GM13976 (cell line): ENCODE results near the gene OGA.
"Not testable (repeated sequence)": the region's sequence is repeated elsewhere in the genome, so short reads cannot be mapped to it uniquely, and the experiment has no call there.

Experiments
- DNase-seq: peaks from one replicate; pipeline ENCODE4 v3.0.0; 2012; ENCODE audit warnings: low spot score
- in situ Hi-C: fragments of 300-500 bp; cut with MboI; formaldehyde crosslinking; loops from one replicate; pipeline ENCODE4 v1.12.0; 2022; ENCODE audit warnings: low sequenced_read_pairs, mixed read lengths, inconsistent platforms; ENCODE audit not compliant: unreplicated experiment
- TF ChIP-seq, protein P1 (sequence below): IDR thresholded peaks from 2 replicates; pipeline ENCODE4 v1.5.1; 2012; ENCODE audit warnings: borderline replicate concordance, mild to moderate bottlenecking; ENCODE audit not compliant: insufficient read depth; ENCODE audit errors: extremely low read depth, missing control alignments, control extremely low read depth

The OGA gene

DNA sequence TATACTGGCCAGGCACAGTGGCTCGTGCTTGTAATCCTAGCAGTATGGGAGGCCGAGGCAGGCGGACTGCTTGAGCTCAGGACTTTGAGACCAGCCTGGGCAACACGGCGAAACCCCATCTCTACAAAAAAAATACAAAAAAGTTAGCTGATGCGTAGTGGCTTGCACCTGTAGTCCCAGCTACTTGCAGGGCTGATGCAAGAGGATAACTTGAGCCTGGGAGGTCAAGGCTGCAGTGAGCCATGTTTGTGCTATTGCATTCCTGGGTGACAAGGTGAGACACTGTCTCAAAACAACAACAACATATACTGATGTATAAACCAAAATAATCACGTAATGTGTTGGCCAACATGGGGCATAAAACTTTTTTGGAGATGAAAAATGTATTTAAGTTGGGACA, 28.6 kb downstream of the OGA start:
- in situ Hi-C loops = no loop called here
- DNase-seq = no peak
- TF ChIP-seq, protein P1, sequence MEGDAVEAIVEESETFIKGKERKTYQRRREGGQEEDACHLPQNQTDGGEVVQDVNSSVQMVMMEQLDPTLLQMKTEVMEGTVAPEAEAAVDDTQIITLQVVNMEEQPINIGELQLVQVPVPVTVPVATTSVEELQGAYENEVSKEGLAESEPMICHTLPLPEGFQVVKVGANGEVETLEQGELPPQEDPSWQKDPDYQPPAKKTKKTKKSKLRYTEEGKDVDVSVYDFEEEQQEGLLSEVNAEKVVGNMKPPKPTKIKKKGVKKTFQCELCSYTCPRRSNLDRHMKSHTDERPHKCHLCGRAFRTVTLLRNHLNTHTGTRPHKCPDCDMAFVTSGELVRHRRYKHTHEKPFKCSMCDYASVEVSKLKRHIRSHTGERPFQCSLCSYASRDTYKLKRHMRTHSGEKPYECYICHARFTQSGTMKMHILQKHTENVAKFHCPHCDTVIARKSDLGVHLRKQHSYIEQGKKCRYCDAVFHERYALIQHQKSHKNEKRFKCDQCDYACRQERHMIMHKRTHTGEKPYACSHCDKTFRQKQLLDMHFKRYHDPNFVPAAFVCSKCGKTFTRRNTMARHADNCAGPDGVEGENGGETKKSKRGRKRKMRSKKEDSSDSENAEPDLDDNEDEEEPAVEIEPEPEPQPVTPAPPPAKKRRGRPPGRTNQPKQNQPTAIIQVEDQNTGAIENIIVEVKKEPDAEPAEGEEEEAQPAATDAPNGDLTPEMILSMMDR = no peak

DNA sequence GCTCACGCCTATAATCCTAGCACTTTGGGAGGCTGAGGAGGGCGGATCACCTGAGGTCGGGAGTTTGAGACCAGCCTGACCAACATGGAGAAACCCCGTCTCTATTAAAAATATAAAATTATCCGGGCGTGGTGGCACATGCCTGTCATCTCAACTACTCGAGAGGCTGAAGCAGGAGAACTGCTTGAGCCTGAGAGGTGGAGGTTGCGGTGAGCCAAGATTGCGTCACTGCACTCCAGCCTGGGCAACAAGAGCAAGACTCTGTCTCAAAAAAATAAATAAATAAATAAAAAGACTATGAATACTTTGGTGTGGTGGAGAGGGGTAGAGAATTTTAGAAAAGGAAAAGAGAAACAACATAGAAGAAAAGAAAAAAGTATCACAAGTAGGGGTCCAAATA, 29.0 kb downstream of the OGA start:
- DNase-seq, in situ Hi-C loops: not testable (repeated sequence)

DNA sequence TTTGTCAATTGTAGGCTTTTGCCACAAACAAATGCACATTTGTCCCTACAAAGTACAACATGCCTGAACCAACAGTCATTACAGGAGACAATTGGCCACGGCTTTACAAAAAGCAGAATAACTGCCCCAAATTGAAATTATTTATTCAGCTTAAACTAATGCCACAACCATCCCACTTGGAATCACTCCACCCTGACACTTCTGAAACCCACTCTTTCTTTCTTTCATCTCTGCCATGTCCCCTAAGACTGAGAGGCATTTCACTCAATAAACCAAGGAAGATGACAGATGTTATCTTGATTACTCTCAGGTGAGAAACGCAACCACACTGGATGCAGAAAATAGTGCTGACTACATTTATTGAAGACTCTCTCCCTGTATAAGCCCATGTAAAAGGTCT, 32.4 kb downstream of the OGA start:
- TF ChIP-seq, protein P1 = no peak
- DNase-seq = no peak
- in situ Hi-C loops = no loop called here

DNA sequence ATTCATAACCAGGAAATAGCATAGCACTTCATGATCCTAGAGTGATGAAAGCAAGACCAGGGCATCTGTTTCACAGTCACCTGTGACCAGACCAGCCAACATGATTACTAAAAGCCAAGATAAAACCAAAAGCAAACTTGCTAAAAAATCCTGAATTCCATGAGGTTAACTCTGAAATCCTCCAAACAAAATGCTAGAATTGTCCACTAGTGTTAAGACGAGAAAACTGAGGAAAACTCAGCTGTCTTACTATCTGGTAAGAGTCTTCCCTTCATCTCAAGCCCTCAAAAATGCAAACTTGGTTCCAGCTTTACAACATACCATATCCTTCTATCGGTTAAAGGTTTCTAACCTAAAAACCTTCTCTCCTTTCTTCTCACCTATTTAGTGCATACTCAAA, 33.7 kb downstream of the OGA start:
- in situ Hi-C loops = loop anchor here (5.0 kb wide), 1 partner anchor 177 kb away; no protein-coding TSS in a partner anchor
- TF ChIP-seq, protein P1 = no peak

DNA sequence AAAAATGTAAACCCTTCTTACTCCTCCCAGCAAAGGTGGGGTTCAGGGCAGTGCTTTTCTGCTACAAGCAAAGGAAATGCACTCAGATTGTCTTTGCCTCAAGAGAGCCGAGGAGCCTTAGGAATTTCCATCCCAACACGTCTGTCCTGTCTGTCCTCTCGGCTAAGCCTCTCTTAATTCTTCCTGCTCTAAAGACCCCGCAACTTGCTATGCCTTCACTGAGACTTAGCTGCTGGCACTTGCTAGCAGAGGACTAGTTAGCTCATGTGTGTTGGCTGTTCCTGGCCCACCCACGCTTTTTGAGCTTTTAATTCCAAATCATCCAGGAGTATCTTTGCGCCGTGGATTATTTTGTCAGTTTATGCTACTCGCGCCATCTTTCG, 34.5 kb downstream of the OGA start:
- in situ Hi-C loops = loop anchor here (5.0 kb wide), 1 partner anchor 176 kb away; no protein-coding TSS in a partner anchor
- no peak for DNase-seq

More for the DNA sequence above, 33.7 kb downstream of the OGA start:
- no peak for DNase-seq

DNA sequence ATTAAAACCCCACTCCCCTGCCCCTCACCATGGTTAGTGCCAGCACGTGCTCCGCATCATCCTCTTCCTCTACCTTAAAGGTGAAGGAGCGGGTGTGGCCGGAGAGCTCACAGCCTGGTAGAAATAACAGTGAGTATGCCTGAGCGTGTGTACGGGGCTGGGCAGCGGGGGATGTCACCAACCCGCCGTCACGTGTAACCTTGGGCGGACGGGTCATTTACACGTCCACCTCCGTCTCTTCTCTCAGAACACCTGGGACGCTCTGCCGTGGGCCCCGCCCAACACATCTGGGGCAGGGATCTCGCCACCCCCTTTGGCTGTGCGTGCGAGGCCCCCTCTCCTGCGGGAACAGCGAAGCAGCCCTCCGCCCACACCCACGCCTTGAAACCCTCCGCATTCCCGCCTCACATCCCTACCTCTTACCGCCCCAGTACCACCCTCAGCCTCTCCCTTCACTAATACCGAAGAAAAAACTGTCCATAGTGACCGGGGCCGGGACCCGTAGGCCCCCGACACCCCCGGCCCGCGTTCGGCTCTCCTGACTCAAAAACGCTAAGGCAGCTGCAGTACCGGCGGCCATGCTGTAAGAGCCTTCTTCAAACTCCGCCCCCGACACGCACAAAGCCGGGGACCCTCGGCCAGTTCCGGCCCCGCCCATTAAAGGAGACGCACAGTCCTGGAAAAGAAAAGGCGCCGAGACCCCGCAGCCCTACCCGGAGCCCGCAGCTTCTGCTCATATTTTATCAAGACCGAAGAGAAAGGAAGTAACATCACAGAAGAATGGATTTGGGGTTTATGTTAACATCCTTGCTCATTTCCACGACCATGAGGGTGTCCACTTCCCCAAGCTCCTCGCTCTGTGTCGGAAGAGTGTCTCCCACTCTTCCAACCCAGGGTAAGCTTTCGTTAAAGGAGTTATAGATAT, 35.2 kb downstream of the OGA start, which contains the start of gene NPM3:
TSS of gene NPM3 (minus strand) at position 636 of the 925 bp plus-strand sequence. CDS start at position 580, 56 bp downstream.
- in situ Hi-C loops = loop anchor here (5.0 kb wide), 1 partner anchor 176 kb away; no protein-coding TSS in a partner anchor
- DNase-seq = peak; percentile 93
- TF ChIP-seq, protein P1 = no peak

More for the DNA sequence above, 34.5 kb downstream of the OGA start:
- TF ChIP-seq, protein P1 = no peak

DNA sequence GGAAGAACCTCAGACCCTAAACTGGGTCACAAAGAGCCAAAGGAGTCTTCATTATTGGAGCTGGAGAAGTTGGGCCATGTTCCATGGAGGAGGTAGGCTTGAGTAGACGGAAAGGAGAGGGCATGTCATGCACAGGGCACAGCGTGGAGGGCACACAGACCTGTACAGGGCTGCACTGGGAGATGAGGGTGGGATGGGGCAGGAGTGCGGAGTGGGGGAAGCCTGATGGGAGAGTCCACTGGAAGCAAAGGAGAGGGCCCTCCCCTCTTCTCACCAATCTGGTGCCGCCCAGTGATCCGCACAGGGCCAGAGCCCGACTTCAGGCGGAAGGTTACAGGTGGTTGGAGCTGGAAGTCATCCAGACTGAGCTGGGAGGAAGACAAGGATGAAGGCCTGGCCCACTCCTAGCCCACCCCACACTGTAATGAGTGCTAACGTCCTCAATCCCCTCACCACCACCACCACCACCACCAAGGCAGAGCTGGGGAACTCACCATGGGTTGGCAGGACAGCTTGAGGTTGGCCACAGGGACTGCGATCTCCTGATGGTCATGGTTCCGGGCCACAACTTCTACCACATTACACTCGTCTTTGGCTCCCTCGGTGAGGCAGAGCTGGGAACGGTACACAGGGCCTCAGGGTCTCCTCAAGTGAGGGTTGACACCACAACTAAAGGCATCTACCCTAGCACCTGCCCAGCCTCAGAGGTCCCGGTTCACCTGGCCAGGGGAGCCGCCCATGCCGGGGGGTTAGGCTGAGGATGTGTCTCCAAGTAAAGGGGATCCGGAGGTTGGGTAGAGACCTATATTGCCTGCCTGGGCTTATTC, 36.0 kb downstream of the OGA start:
- TF ChIP-seq, protein P1 = no peak
- in situ Hi-C loops = loop anchor here (5.0 kb wide), 1 partner anchor 175 kb away; no protein-coding TSS in a partner anchor
- peak; percentile 36 for DNase-seq
